TTC549 (cell line): ENCODE results near the gene DENND4B.

Source experiments
- FAIRE-seq: peaks from 2 replicates; lab custom pipeline; 2012; peaks lifted over from hg19 to GRCh38; lab: Jason Lieb, UNC

The DENND4B gene

GRCh38 chr1:153882296-153882912, 64.1 kb downstream of the DENND4B start:
- FAIRE-seq, result no peak

- no peak for FAIRE-seq
Measured at GRCh38 chr1:153881751-153882150, 64.8 kb downstream of the DENND4B start.

- no peak for FAIRE-seq
Measured at GRCh38 chr1:153880962-153881361, 65.6 kb downstream of the DENND4B start.

- no peak for FAIRE-seq
Measured at GRCh38 chr1:153880024-153880423, 66.5 kb downstream of the DENND4B start.
